Ramos (cell line): ENCODE results near the gene MMP15.
"Not testable (repeated sequence)": the region's sequence is repeated elsewhere in the genome, so short reads cannot be mapped to it uniquely, and the experiment has no call there.

ENCODE experiments used
- in situ Hi-C: fragments of 300-500 bp; cut with MboI; formaldehyde crosslinking; loops from one replicate; pipeline ENCODE4 v1.14.3; 2022; ENCODE audit warnings: low sequenced_read_pairs; ENCODE audit not compliant: unreplicated experiment

Gene MMP15

DNA sequence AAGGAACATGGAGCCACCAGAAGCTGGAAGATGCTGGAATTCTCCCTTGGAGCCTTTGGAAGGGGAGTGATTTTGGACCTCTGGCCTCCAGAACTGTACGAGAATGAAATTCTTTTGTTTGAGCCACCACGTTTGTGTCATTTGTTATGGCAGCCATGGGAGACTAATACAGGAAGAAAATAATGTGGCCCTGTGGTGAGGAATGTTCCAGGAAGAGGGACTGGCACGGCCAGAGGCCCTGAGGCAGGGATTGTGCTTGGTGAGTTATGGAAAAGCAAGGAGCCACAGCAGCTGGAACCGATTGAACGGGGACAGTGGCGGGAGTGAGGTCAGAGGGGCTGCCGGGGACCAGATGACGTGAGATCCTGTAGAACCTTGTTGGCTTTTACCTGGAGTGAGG is 52.2 kb downstream of the MMP15 start:
- in situ Hi-C loops, result no loop called here

DNA sequence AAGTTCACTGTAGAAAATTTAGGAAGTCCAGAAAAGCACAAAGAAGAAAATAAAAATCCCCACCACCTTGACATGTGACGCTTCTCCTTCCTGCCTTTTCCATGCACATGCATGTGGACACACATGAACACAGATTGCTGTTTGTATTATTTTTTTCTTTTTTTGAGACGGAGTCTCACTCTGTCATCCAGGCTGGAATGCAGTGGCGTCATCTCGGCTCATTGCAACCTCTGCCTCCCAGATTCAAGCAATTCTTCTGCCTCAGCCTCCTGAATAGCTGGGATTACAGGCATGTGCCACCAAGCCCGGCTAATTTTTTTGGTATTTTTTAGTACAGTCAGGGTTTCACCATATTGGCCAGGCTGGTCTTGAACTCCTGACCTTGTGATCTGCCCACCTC is 55.1 kb downstream of the MMP15 start:
- in situ Hi-C loops, result not testable (repeated sequence)

DNA sequence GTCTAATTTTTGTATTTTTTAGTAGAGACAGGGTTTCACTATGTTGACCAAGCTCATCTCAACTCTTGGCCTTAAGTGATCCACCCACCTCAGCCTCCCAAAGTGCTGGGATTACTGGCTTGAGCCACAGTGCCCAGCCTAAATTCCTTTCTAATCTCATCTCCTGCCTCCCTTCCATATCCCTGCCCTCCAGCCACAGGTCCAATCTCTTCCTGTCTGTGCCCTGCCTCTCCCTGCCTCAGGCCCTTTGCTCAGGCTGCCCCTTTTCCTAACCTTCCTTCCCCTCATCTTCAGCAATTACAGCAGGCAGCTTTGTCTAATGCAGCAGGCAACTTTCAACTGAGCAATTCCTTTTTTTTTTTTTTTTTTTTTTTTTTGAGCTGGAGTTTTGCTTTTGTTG is 56.8 kb downstream of the MMP15 start:
- in situ Hi-C loops, result no loop called here

DNA sequence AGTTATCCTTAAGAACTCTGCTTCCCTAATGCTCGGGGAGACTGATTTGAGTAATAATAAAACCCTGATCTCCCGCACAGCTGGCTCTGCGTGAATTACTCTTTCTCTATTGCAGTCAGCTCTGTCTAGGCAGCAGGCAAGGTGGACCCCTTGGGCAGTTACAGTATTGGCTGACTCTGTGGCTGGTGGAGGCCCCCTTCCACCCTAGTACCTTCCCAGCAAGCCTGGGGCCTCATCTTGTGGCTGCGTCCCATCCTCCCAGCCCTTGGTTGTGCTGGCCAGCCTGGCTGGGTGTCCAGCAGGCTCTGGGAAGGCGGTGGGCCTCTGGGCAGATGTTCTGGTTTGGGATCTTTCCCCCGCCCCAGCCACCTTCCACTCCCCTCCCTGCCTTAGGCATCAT is 59.1 kb downstream of the MMP15 start:
- in situ Hi-C loops, result no loop called here

DNA sequence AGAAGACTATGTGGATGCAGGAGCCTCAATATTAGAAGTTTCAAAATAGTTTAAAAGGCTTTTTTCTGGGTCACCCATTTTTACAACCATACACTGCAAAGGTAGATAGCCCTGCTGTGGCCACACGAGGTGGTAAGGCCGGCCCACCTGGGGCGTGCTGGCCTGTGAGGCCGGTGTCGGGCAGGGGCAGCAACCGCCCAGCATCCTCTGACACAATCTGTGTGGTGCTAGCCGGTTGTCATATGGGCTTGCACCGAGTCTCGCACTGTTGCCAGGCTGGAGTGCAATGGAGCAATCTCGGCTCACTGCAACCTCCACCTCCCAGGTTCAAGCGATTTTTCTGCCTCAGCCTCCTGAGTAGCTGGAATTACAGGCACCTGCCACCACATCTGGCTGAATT is 59.6 kb downstream of the MMP15 start:
- in situ Hi-C loops, result no loop called here

DNA sequence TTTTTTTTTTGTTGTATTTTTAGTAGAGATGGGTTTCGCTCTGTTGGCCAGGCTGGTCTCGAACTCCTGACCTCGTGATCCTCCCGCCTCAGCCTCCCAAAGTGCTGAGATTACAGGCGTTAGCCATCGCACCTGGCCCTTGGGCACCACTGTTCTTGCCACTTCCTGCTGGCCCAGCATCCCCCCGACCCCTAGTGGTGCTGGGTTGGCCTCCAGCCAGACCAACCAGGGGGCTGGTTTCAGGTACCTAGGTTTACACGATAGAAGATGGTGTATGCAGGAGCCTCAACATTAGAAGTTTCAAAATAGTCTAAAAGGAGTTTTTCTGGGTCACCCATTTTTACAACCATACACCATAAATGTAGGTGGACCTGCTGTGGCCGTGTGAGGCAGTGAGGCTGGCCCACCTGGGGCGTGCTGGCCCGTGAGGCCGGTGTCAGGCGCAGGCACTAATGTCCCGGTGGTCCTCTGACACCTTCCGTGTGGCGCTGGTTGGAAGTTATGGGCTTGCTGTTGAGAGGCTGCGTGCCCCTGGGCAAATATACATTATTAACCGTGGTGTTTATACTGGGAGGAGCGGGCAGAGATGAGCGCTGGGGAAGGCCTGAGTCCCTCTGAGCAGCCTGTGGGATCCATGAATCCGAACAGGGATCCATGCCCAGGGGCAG is 60.2 kb downstream of the MMP15 start:
- in situ Hi-C loops, result no loop called here

DNA sequence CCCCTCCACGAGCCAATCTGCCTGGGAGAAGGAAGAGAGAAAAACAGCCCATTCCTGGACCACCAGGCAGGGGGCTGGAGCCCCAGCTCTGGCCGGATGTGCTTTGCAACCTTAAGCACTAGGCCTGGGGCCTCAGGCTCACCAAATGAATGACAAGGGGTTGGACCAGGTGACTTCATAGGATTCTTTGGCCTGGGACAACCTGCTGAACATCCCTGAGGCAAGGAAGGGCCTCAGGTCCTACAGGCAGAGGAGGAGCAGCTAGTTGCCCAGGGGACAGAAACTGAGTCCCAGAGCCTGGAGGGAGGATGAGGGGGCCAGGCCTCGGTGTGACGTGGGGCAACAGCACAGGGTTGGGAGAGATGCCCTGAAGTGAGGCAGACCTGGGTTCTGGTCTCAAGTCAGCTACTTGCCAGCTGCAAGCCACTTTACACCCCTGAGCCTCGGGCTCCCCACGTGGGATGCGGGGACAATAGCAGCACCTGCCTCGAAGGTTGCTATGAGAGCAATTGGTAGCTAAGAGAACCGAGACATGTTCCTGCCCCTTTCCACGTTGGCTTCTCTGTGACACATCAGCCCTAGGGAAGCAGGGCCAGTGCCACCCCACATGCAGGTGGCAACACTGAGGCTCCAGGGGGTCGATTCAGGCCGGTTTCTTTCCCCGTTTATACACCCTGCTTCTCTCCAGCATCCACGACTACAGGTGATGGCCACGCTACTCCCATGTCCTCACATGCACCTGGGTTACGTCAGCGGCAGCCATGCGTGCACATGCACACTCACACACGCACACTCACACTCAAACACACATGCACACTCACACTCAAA is 61.0 kb downstream of the MMP15 start:
- in situ Hi-C loops, result no loop called here

DNA sequence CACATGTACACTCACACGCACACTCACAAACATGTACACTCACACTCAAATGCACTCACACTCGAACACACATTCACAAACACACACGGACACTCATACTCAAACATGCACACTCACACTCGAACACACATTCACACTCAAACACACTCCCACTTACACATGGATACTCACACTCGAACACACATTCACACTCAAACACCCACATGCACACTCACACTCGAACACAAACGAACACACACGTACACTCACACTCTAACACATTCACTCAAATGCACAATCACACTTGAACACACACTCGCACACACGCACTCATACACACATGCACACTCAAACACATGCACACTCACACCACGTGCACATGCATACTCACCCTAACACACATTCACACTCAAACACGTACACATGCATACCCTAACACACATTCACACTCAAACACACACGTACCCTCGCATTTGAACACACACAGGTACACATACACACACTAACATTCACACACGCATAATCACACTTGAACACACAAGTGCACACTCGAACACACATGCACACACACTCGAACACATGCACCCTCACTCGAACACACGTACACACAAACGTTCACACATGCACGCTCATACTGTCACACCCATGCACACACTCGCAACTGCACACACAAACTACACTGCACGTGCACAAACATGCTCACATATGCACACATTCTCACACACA is 61.8 kb downstream of the MMP15 start:
- in situ Hi-C loops, result no loop called here

DNA sequence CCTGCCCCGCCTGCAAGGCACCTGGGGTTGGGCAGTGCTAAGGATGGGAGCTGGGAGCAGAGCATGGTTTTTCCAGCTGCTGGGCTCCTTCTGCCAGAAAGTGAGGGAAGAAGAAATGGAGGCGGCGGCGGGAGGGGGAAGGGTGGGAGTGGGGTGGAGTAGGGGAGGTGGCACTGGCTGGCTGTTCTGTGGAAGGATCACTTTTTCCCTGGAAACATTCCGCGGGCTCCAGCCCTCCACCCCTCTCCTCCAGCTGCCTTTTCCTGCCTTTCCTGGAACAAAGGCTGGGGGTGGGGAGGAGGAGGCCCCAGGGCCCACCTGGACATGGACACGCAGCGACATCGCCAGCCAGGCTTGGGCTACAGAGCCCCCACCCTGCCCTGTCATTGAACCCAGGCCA is 62.5 kb downstream of the MMP15 start:
- in situ Hi-C loops, result no loop called here

DNA sequence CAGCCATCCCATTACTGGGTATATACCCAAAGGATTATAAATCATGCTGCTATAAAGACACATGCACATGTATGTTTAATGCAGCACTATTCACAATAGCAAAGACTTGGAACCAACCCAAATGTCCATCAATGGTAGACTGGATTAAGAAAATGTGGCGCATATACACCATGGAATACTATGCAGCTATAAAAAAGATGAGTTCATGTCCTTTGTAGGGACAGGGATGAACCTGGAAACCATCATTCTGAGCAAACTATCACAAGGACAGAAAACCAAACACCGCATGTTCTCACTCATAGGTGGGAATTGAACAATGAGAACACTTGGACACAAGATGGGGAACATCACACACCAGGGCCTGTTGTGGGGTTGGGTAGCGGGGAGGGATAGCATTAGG is 64.8 kb downstream of the MMP15 start:
- in situ Hi-C loops, result not testable (repeated sequence)

DNA sequence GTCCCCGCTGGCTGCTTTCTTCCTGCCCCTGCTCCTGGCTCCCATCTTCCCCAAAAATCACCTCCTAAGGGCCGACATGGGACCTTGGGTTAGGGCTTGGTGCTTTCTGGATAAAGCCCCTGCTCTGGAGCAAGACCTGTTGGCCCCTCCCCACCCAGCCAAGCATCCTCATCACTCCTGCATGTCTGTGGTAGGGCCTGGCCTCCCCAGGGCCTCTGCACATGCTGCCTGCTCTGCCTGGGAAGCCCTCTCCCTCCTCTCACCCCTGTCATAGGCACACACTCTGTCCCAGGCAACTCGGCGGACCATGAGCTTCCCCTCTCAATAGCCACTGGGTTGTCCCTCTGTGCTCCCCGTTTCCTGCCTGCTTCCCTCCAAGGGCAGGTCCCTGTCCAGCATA is 68.5 kb downstream of the MMP15 start:
- in situ Hi-C loops, result no loop called here

DNA sequence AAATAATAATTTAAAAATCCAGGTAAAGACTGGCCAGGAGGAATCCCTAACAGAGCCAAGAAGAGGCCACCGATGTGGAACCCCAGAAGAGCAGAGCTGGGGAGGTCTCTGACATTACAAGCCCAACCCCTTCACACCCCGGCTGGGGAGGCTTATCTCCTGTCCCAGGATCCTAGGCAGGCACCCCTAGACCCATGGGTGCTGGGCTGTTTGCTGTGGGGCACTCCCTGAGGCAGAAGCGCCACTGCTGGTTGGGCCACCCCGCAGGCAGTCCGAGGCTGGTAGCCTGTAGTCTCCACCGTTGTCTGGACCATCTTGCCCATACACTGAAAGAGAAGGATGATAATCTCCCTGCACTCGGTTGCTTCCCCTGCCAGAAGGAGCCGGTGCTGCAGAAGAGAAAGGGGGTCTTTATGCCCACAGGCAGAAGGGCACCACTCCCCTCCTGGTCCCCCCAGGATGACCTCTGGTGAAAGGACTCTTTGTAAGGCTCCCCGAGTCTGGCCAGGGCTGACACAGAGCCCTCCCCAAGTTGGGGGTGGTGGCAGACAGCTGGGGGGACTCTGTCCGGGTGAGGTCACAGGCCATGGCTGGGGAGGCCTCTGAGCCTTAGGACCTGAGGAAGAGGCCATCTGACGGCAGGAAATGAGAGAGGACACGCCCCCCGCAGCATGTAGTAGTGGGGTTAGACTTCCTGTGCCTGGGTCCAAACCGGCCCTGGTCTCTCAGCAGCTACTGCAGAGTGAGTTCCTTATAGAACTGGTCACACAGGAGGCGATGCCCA is 69.4 kb downstream of the MMP15 start:
- in situ Hi-C loops, result no loop called here

DNA sequence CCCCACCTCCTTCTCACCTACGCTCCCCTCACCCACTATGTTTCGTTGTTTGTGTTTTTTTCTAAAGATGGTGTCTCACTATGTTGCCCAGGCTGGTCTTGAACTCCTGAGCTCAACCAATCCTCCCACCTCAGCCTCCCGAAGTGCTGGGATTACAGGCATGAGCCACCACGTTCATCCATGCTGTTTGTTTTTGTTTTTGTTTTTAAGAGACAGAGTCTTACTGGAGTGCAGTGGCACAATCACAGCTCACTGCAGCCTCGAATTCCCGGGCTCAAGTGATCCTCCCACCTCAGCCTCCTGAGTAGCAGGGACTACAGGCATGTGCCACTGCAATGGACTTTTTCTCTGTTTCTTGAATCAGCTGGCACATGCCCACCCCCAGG is 70.0 kb downstream of the MMP15 start:
- in situ Hi-C loops, result not testable (repeated sequence)

DNA sequence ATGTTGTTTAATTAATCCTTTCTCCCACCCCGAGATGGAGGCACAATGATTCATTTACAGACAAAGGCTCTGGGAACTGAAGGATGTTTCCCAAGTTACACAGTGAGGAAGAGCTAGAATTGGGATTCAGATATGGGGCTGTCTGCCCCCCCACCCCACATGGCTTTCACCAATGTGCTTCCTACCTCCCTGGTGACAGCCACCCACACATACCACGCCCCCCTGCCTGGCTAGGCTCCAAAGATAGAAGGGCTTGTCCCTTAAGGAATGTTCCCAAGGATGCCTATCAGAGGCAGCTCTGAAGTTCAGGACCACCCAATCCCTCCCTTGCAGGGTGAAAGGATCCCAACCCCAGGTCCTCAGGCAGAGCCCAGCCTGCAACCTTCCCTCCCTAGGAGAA is 70.7 kb downstream of the MMP15 start:
- in situ Hi-C loops, result no loop called here
